HCT116 (cell line): ENCODE measurements around the gene KRT79. TPM values are rescaled to one million over a fixed set of nuclear protein-coding genes. Genes with fewer than 3 reads are reported as not detected.

Experiments used
- ATAC-seq: fragments of 200-7000 bp; cut with Tn5 transposase; 2 replicates; pipeline ENCODE4 v1.9.1; 2020; ENCODE audit warnings: mild to moderate bottlenecking, moderate library complexity
- BruUV-seq: library from RNA; stranded (reverse); fragments of 400-500 nt; replicated peaks from 2 replicates; lab custom pipeline; 2021; lab: Mats Ljungman, UMichigan
- CTCF ChIA-PET: fragments of 300-600 bp; sonication (Branson Sonifier 250); formaldehyde crosslinking; loops from one replicate; lab custom pipeline; 2021; ENCODE audit warnings: antibody characterized with exemption; lab: Charles Lee
- POLR2A ChIA-PET: fragments of 300-600, 350-600 bp; sonication (Branson Sonifier 250); formaldehyde crosslinking; loops from one replicate; lab custom pipeline; 2021; ENCODE audit warnings: antibody characterized with exemption; lab: Charles Lee
- RAD21 ChIA-PET, 2 experiments: fragments of 300-600 bp; sonication (Branson Sonifier 250); formaldehyde crosslinking; loops; one replicate each; lab custom pipeline; 2023; ENCODE audit warnings: low total read pairs in 2 of 2; ENCODE audit not compliant: uncharacterized antibody in 2 of 2, unreplicated experiment in 2 of 2, low non-redundant PET in 1 of 2; lab: Charles Lee
- DNase-seq: peaks from one replicate; pipeline ENCODE4 v3.0.0-alpha.2; 2010; ENCODE audit warnings: low read depth, low spot score
- H2AFZ ChIP-seq: fragments of 200-600 bp; shearing (Covaris generic), sonication (generic); 2 replicates; pipeline ENCODE4 v1.6.1; 2017; ENCODE audit warnings: low read depth, mixed run types, mixed read lengths, antibody characterized with exemption, low read length; ENCODE audit not compliant: poor library complexity, severe bottlenecking
- H3K27ac ChIP-seq: 2 replicates; pipeline ENCODE4 v1.5.1; 2012; ENCODE audit warnings: low read depth, low read length
- H3K27me3 ChIP-seq: fragments of 200-600 bp; sonication (generic); 2 replicates; pipeline ENCODE4 v1.6.1; 2016; ENCODE audit warnings: mixed run types, low read length, mixed read lengths; ENCODE audit not compliant: insufficient read depth
- H3K36me3 ChIP-seq, 2 experiments: fragments of 200-500 bp in 1 of 2; fragments of 200-600 bp in 1 of 2; sonication (Bioruptor generic) in 1 of 2; sonication (generic) in 1 of 2; 2 replicates each; pipeline versions ENCODE4 v1.5.1 to v1.6.1; 2014 to 2016; ENCODE audit warnings: low read length in 2 of 2, inconsistent platforms in 1 of 2, mixed read lengths in 1 of 2, mixed run types in 1 of 2; ENCODE audit not compliant: insufficient read depth in 2 of 2, control insufficient read depth in 1 of 2
- H3K4me1 ChIP-seq, 2 experiments: fragments of 200-600 bp in 1 of 2; sonication (generic) in 1 of 2; 2 replicates each; pipeline versions ENCODE4 v1.5.1 to v1.6.1; 2012 to 2017; ENCODE audit warnings: low read length in 2 of 2, inconsistent platforms in 1 of 2, mild to moderate bottlenecking in 1 of 2, mixed read lengths in 1 of 2, mixed run types in 1 of 2, moderate library complexity in 1 of 2; ENCODE audit not compliant: insufficient read depth in 2 of 2, control insufficient read depth in 1 of 2
- H3K4me2 ChIP-seq: fragments of 200-600 bp; sonication (generic); 2 replicates; pipeline ENCODE4 v1.6.1; 2017; ENCODE audit warnings: mixed run types, low read length, mixed read lengths
- H3K4me3 ChIP-seq, 2 experiments: fragments of 200-600 bp in 1 of 2; sonication (generic) in 1 of 2; replicated peaks in 1 of 2; 2 replicates each; pipeline ENCODE4 v1.5.1; 2011 to 2016; ENCODE audit warnings: low read length in 2 of 2, control low read depth in 1 of 2, low read depth in 1 of 2, mild to moderate bottlenecking in 1 of 2, mixed read lengths in 1 of 2, mixed run types in 1 of 2
- H3K79me2 ChIP-seq: fragments of 200-600 bp; sonication (generic); 2 replicates; pipeline ENCODE4 v1.6.1; 2017; ENCODE audit warnings: mild to moderate bottlenecking, mixed run types, low read length, moderate library complexity, mixed read lengths; ENCODE audit not compliant: insufficient read depth
- H3K9ac ChIP-seq: fragments of 200-600 bp; sonication (generic); 2 replicates; pipeline ENCODE4 v1.6.1; 2016; ENCODE audit warnings: low read length, mixed read lengths
- H3K9me2 ChIP-seq: fragments of 200-600 bp; sonication (generic), shearing (Covaris generic); 2 replicates; pipeline ENCODE4 v1.6.1; 2017; ENCODE audit warnings: mixed run types, mild to moderate bottlenecking, moderate library complexity; ENCODE audit not compliant: insufficient read depth
- H3K9me3 ChIP-seq, 2 experiments: fragments of 200-500 bp in 1 of 2; fragments of 200-600 bp in 1 of 2; sonication (Bioruptor generic) in 1 of 2; sonication (generic) in 1 of 2; 2 replicates each; pipeline ENCODE4 v1.6.1; 2014 to 2017; ENCODE audit warnings: low read length in 2 of 2, mixed read lengths in 2 of 2, inconsistent platforms in 1 of 2, low read depth in 1 of 2, mild to moderate bottlenecking in 1 of 2, mixed run types in 1 of 2, moderate library complexity in 1 of 2; ENCODE audit not compliant: control insufficient read depth in 1 of 2, insufficient read depth in 1 of 2
- H4K20me1 ChIP-seq: fragments of 200-600 bp; sonication (generic), shearing (Covaris generic); 2 replicates; pipeline ENCODE4 v1.6.1; 2017; ENCODE audit warnings: mixed run types, mild to moderate bottlenecking, moderate library complexity; ENCODE audit not compliant: insufficient read depth
- CBX3 ChIP-seq: IDR thresholded peaks from 2 replicates; pipeline ENCODE4 v1.6.1; 2012; ENCODE audit warnings: low read depth
- CTCF ChIP-seq, 3 experiments: fragments of 200-600 bp in 1 of 3; sonication (generic) in 1 of 3; IDR thresholded peaks in 2 of 3; conservative IDR thresholded peaks in 1 of 3; 2 replicates each; pipeline ENCODE4 v1.5.1; 2012 to 2017; ENCODE audit warnings: low read depth in 2 of 3, low read length in 2 of 3, antibody characterized with exemption in 1 of 3, borderline replicate concordance in 1 of 3, control low read depth in 1 of 3, mild to moderate bottlenecking in 1 of 3, mixed read lengths in 1 of 3, mixed run types in 1 of 3, moderate library complexity in 1 of 3; ENCODE audit not compliant: insufficient read depth in 1 of 3
- ELF1 ChIP-seq: IDR thresholded peaks from 2 replicates; pipeline ENCODE4 v1.6.1; 2012; ENCODE audit warnings: low read depth, borderline replicate concordance
- EZH2phosphoT487 ChIP-seq: fragments of 200-600 bp; IDR thresholded peaks from 2 replicates; pipeline ENCODE4 v1.6.1; 2018; ENCODE audit warnings: antibody characterized with exemption, borderline replicate concordance
- FOSL1 ChIP-seq: IDR thresholded peaks from 2 replicates; pipeline ENCODE4 v1.6.1; 2012; ENCODE audit warnings: low read depth
- JUND ChIP-seq: IDR thresholded peaks from 2 replicates; pipeline ENCODE4 v1.6.1; 2012
- POLR2A ChIP-seq: IDR thresholded peaks from 2 replicates; pipeline ENCODE4 v1.7.0; 2011; ENCODE audit warnings: borderline replicate concordance; ENCODE audit not compliant: insufficient read depth, insufficient read length; ENCODE audit errors: extremely low read depth
- POLR2AphosphoS5 ChIP-seq: IDR thresholded peaks from 2 replicates; pipeline ENCODE4 v1.6.1; 2011; ENCODE audit warnings: mild to moderate bottlenecking, low read depth, low read length, moderate library complexity
- RAD21 ChIP-seq: IDR thresholded peaks from 2 replicates; pipeline ENCODE4 v1.6.1; 2012; ENCODE audit warnings: low read depth, mild to moderate bottlenecking
- SIN3A ChIP-seq: IDR thresholded peaks from 2 replicates; pipeline ENCODE4 v1.6.1; 2012; ENCODE audit warnings: low read depth
- SP1 ChIP-seq: IDR thresholded peaks from 2 replicates; pipeline ENCODE4 v1.6.1; 2012; ENCODE audit warnings: low read depth
- SRF ChIP-seq: IDR thresholded peaks from 2 replicates; pipeline ENCODE4 v1.6.1; 2012; ENCODE audit warnings: low read depth
- YY1 ChIP-seq: IDR thresholded peaks from 2 replicates; pipeline ENCODE4 v1.6.1; 2011; ENCODE audit warnings: low read length, low read depth, moderate library complexity, mild to moderate bottlenecking; ENCODE audit not compliant: insufficient replicate concordance; ENCODE audit errors: extremely low read depth
- ZNF274 ChIP-seq: fragments of 200-500 bp; sonication (Bioruptor generic); IDR thresholded peaks from 2 replicates; pipeline ENCODE4 v1.6.1; 2014; ENCODE audit warnings: mild to moderate bottlenecking, low read depth, low read length, inconsistent platforms
- intact Hi-C: fragments of 100-400 bp; cut with micrococcal nuclease; formaldehyde crosslinking; loops from 2 replicates; pipeline ENCODE4 v1.10.0; 2022
- total RNA-seq: library from RNA; stranded (reverse); gene quantifications from one replicate; pipeline ENCODE4 v1.2.1, GENCODE V29; 2021; ENCODE audit not compliant: unreplicated experiment
- TF ChIP-seq, protein P1 (sequence below): IDR thresholded peaks from 2 replicates; pipeline ENCODE4 v1.6.1; 2012

KRT79 gene
- total RNA-seq, 1 experiment from 2014 or later, result not detected

DNA sequence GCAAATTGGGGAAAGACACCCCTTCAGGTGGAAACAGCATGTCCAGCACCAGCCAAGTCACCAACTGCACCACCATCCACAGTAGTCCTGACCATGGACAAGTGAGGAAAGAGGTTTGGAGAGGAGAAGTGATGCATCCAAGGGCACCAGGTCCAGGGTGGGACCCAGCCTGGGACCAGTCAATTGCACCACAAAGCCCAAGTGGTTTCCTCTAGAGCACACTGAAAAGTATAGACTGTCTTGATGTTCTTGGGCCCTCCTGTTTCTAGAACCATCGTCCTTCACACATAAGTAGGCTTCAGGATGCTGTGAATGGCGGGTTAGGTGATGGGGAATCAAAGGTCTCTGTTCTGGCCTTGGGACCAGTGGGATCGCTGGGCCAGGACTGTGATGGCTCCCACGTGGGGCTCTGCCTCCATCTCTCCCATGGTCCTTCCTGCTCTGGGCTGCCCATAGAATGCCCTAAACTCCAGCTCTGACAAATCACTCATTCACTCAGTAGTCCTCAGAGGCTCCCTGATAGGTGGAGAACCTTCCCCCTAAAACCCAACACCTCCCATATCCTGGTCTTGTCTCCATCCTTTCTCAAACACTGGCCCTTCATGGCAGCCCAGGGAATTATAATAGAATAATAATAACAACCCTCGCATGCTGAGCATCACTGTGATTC lies 9.2 kb downstream of the KRT79 start:
- intact Hi-C loops, result no loop called here
- CTCF ChIA-PET, result interaction anchor here (1.3 kb wide), 1 partner anchor 55 kb away, joined by 5 read pairs; no protein-coding TSS in a partner anchor
- TF ChIP-seq SP1 (no peak), RAD21 (no peak), ZNF274 (no peak)

DNA sequence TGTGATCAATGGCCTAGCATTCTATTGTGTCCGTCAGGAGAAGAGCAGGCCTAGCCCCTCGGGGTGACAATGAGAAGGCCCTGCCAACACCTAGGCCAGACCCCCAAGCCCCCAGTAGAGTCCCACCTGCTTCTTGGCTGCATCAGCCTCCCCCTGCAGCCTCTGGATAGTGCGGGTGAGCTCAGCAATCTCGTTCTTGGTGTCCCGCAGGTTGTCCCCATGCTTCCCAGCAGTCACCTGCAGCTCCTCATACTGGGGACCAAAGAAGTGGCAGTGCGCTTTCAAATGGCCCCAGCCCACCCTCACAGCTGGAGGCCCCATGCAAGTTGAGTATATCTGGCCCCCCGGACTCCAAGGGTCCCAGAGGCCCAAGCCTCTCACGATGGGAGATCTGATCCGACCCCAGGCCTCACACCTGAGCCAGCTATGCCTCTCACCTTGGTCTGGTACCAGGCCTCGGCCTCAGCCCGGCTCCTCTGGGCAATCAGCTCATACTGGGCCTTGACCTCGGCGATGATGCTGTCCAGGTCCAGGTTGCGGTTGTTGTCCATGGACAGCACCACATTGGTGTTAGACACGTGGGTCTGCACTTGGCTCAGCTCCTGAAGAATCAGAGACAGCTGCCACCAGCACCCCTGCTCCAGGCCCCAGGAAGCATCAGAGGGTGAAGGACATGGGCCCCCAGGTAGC lies 10.2 kb downstream of the KRT79 start:
- Histone ChIP-seq H3K36me3 (no peaks in the 10 kb centered on the region), H3K9ac (no peak overlapping the region), H3K27ac (no peak overlapping the region), H3K4me1 (peaks cover 0 to 9% of the 10 kb centered on the region in 2 experiments; a peak in 2 of 4 replicates), H3K9me2 (no peaks in the 10 kb centered on the region), H3K79me2 (no peaks in the 10 kb centered on the region), H3K27me3 (no peaks in the 10 kb centered on the region), H3K9me3 (no peaks in the 10 kb centered on the region), H3K4me3 (no peak overlapping the region), H4K20me1 (no peaks in the 10 kb centered on the region), H2AFZ (no peak overlapping the region), H3K4me2 (no peak overlapping the region)
- BruUV-seq, result no TSS peak
- no peak for ATAC-seq
- no peak for DNase-seq
- CTCF ChIA-PET, result interaction anchor here (1.3 kb wide), 1 partner anchor 56 kb away, joined by 5 read pairs; no protein-coding TSS in a partner anchor
- RAD21 ChIA-PET, result no interaction called here
- intact Hi-C loops, result no loop called here
- POLR2A ChIA-PET, result no interaction called here
- TF ChIP-seq RAD21 (no peak), POLR2A (no peak), EZH2phosphoT487 (no peak), ZNF274 (no peak), SP1 (no peak), YY1 (no peak), FOSL1 (no peak), CBX3 (no peak), POLR2AphosphoS5 (no peak), SIN3A (no peak), CTCF (IDR thresholded peaks at IDR 0.05 in 2 of 3, conservative IDR thresholded peaks at IDR 0.05 in 1 of 3; ENCODE audit: borderline replicate concordance in 1 of 3, insufficient read depth in 1 of 3, low read depth in 2 of 3, low read length in 2 of 3) (no peak), ELF1 (no peak), SRF (no peak), JUND (no peak)
- TF ChIP-seq, protein P1, sequence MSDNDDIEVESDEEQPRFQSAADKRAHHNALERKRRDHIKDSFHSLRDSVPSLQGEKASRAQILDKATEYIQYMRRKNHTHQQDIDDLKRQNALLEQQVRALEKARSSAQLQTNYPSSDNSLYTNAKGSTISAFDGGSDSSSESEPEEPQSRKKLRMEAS, result no peak

More for the DNA sequence above, 9.2 kb downstream of the KRT79 start:
- H3K79me2 ChIP-seq, result no peaks in the 10 kb centered on the region
- no peak overlapping the region for H2AFZ ChIP-seq
- RAD21 ChIA-PET, result no interaction called here
- H3K9ac ChIP-seq, result no peak overlapping the region
- no TSS peak for BruUV-seq
- no peaks in the 10 kb centered on the region for H3K27me3 ChIP-seq
- no peak overlapping the region for H3K4me3 ChIP-seq
- H3K4me1 ChIP-seq, result peaks cover 0 to 9% of the 10 kb centered on the region in 2 experiments; a peak in 2 of 4 replicates
- no peak overlapping the region for H3K4me2 ChIP-seq
- H4K20me1 ChIP-seq, result no peaks in the 10 kb centered on the region
- no peak overlapping the region for H3K27ac ChIP-seq
- no peaks in the 10 kb centered on the region for H3K9me3 ChIP-seq
- no peak for DNase-seq
- POLR2A ChIA-PET, result no interaction called here
- ATAC-seq, result no peak
- no peaks in the 10 kb centered on the region for H3K9me2 ChIP-seq
- no peaks in the 10 kb centered on the region for H3K36me3 ChIP-seq
